A673 (cell line): ENCODE results near the gene BTRC.

ENCODE experiments used
- CTCF ChIP-seq: fragments of 300-800, 200-600 bp; sonication (generic); conservative IDR thresholded peaks from 2 replicates; pipeline ENCODE4 v1.5.1; 2017; ENCODE audit warnings: low read depth, mild to moderate bottlenecking, antibody characterized with exemption, low read length, moderate library complexity, mixed read lengths
- EZH2 ChIP-seq: fragments of 200-600 bp; sonication (generic); IDR thresholded peaks from 2 replicates; pipeline ENCODE4 v1.6.1; 2017; ENCODE audit warnings: borderline replicate concordance, low read depth, mild to moderate bottlenecking, mixed read lengths, antibody characterized with exemption, low read length; ENCODE audit not compliant: poor library complexity, severe bottlenecking

DNA sequence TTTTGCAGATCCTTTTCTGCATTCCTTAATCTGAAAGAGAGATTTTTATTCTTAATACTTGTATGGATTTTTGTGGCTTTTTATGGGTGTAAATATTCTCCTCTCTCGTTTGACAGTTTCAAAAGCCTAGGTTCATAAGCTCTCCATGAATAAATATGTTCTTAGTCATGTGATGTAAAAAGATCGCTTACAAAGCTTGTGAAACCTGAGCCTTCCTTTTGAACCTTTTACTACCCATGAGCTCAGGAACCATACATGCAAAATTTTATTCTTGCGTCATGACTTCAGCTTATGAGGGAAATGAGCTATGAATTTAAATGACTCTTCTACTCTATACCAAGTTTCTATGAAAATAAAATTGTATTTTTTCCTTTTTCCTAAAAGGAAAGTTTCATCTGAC lies 135.4 kb downstream of the BTRC start:
- no peak for TF ChIP-seq CTCF
- TF ChIP-seq EZH2 = no peak
